ENCODE measurements around the gene LAMTOR3.

The LAMTOR3 gene

GRCh38 chr4:99885063-99885664, 9.1 kb downstream of the LAMTOR3 start:
- TF ChIP-seq ZNF274 (IDR thresholded peaks at IDR 0.05; ENCODE audit: low read depth, low read length), result no peak
- H3K4me3 ChIP-seq (ENCODE audit: low read length), result no peak overlapping the region

DNA sequence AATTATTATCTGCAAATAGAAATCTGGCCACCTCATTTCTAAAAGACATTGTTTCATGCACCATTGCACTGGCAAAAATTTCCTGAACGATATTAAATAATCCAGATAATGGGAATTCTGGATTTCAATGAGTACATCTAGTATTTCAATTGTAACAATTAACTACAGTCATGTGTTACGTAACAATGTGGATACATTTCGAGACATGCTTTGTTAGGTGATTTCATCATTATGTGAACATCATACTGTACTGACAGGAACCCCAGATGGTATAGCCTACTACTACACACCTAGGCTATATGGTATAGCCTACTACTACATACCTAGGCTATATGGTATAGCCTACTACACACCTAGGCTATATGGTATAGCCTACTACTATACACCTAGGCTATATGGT, 14.8 kb downstream of the LAMTOR3 start:
- no peak overlapping the region for H3K4me3 ChIP-seq (ENCODE audit: low read length)
- TF ChIP-seq ZNF274 (IDR thresholded peaks at IDR 0.05; ENCODE audit: low read depth, low read length), result no peak

GRCh38 chr4:99878604-99879003, 15.6 kb downstream of the LAMTOR3 start:
- H3K4me3 ChIP-seq (ENCODE audit: low read length), result no peak overlapping the region
- no peak for TF ChIP-seq ZNF274 (IDR thresholded peaks at IDR 0.05; ENCODE audit: low read depth, low read length)

DNA sequence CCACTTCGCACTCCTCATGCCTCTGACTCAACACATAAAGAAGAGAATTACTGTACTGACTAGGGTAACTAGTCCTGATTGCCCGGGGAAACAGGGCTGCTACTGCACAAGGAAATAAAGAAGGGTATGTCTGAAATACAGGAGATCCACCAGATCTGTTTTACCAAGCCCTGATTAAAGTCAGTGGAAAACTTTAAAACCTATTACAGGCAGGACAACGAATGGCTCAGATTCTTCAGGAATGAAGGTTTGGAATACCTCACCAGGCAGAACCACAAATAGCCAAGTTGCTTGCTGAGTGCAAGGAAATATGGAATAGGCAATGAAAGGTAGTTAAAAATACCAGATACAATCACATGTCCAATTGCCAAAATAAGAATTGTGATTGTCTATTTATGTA, 17.3 kb downstream of the LAMTOR3 start:
- no peak overlapping the region for H3K4me3 ChIP-seq (ENCODE audit: low read length)

GRCh38 chr4:99875071-99875470, 19.2 kb downstream of the LAMTOR3 start:
- no peak overlapping the region for H3K4me3 ChIP-seq (ENCODE audit: low read length)
- TF ChIP-seq ZNF274 (IDR thresholded peaks at IDR 0.05; ENCODE audit: low read depth, low read length), result no peak

More for the DNA sequence above, 17.3 kb downstream of the LAMTOR3 start:
- TF ChIP-seq ZNF274 (IDR thresholded peaks at IDR 0.05; ENCODE audit: low read depth, low read length), result no peak

- TF ChIP-seq ZNF274 (IDR thresholded peaks at IDR 0.05; ENCODE audit: low read depth, low read length), result no peak
- H3K4me3 ChIP-seq (ENCODE audit: low read length), result no peak overlapping the region
These were observed 21.7 kb downstream of the LAMTOR3 start for GRCh38 chr4:99872570-99872969.

DNA sequence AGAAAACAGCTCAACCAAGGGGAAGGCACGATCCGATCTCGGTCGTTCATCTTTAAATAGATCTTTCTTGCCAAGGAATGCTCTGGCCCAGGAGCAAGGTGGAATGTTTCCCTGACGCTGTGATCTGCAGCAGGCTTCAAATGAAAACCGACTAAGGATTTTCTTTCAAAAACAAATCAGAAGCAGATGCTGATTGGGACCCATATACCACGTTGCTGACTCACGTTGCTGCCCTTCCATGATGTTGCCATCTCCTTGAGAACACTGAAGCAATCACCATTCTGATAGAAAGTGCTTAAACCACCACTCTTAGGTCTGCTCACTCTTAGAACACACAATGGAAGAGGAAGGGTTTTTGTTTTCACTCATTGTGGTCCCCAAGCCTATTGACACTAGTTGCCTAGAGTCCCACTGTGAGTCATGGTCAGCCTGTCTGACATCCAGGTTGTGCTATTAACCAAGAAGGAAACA, 26.1 kb downstream of the LAMTOR3 start:
- TF ChIP-seq ZNF274 (IDR thresholded peaks at IDR 0.05; ENCODE audit: low read depth, low read length), result no peak
- H3K4me3 ChIP-seq (ENCODE audit: low read length), result no peak overlapping the region

- H3K4me3 ChIP-seq (ENCODE audit: low read length), result no peak overlapping the region
- no peak for TF ChIP-seq ZNF274 (IDR thresholded peaks at IDR 0.05; ENCODE audit: low read depth, low read length)
These were observed 30.4 kb downstream of the LAMTOR3 start for GRCh38 chr4:99863804-99864203.

GRCh38 chr4:99861120-99861905, 32.9 kb downstream of the LAMTOR3 start:
- H3K4me3 ChIP-seq (ENCODE audit: low read length), result no peak overlapping the region
- TF ChIP-seq ZNF274 (IDR thresholded peaks at IDR 0.05; ENCODE audit: low read depth, low read length), result no peak

GRCh38 chr4:99860521-99860920, 33.7 kb downstream of the LAMTOR3 start:
- H3K4me3 ChIP-seq (ENCODE audit: low read length), result no peak overlapping the region
- no peak for TF ChIP-seq ZNF274 (IDR thresholded peaks at IDR 0.05; ENCODE audit: low read depth, low read length)

DNA sequence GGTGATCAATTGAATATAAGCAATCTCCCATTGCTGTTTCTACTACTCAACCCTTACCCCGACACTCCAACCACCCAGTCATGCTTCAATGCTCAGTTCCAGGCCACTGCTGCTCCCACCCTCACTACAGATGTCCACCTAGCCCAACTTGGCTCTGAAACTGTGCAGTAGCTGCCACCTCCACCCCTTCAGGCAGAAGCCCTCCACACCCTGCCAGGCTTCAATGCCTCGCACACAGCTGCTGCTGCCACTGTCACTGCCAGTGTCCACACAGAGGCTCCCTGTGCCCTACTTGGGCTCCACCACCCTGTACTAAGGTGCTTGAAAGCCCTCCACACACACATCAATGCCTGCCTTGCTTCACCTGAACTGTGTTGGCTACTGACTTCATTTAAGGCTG, 34.6 kb downstream of the LAMTOR3 start:
- no peak overlapping the region; the same call in 1 of the 2 replicates for H3K4me3 ChIP-seq (ENCODE audit: low read length)
- no peak for TF ChIP-seq ZNF274 (IDR thresholded peaks at IDR 0.05; ENCODE audit: low read depth, low read length)

GRCh38 chr4:99857307-99857706, 36.9 kb downstream of the LAMTOR3 start:
- no peak for TF ChIP-seq ZNF274 (IDR thresholded peaks at IDR 0.05; ENCODE audit: low read depth, low read length)
- H3K4me3 ChIP-seq (ENCODE audit: low read length), result no peak overlapping the region

DNA sequence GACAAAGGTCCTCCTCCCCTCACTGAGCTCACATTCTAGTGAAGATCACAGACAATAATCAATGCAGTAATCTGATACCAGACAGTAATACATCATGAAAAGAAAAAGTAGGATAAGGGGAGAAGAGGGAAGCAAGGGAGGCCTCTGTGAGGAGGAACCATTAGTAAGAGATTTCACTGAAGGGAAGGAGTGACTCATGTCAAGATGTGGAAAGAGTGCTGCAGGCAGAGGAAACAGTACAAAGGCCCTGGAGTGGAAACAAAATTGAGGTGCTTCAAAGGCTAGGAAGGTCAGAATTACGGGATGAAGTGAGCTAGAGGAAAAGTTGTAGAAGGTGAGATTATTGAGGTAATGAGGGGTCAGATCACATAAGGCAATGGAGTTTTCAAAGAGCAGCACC, 38.1 kb downstream of the LAMTOR3 start:
- TF ChIP-seq ZNF274 (IDR thresholded peaks at IDR 0.05; ENCODE audit: low read depth, low read length), result no peak
- H3K4me3 ChIP-seq (ENCODE audit: low read length), result no peak overlapping the region

DNA sequence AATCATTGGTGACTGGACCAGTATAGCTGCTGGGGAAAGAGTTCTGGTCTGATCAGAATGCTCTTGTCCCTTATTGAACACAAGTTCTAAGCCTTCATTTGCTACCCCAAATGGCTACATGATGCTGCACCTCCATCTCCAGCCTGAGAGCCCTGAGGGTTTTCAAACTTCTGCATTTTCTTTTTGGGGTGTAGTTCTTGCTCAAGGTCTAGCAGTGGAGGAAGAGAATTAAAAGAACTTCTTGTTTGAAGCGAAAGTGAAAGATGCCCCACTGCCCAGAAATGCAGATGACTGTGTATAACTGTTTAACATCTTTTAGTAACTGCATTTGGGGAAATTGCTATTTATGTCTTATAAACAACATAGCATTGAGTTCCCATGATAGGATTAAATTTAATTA, 38.5 kb downstream of the LAMTOR3 start:
- TF ChIP-seq ZNF274 (IDR thresholded peaks at IDR 0.05; ENCODE audit: low read depth, low read length), result no peak

GRCh38 chr4:99853999-99854398, 40.2 kb downstream of the LAMTOR3 start:
- H3K4me3 ChIP-seq (ENCODE audit: low read length), result no peak overlapping the region
- TF ChIP-seq ZNF274 (IDR thresholded peaks at IDR 0.05; ENCODE audit: low read depth, low read length), result no peak

More for the DNA sequence above, 38.5 kb downstream of the LAMTOR3 start:
- H3K4me3 ChIP-seq (ENCODE audit: low read length), result peak overlapping the region; percentile 20; the same call in 1 of the 2 replicates

All from GM08714 (cell line).